Endothelial cell of umbilical vein (primary cell): ENCODE data around the gene ATP2A2. TPM values are rescaled to one million over a fixed set of nuclear protein-coding genes. Genes with fewer than 3 reads are reported as not detected.

Experiments used
- BruUV-seq: library from RNA; stranded (reverse); fragments of 400-500 nt; replicated peaks from 2 replicates; lab custom pipeline; 2021; lab: Mats Ljungman, UMichigan
- CTCF ChIA-PET: fragments of 300-600, 350-600 bp; sonication (Branson Sonifier 250); formaldehyde crosslinking; loops from one replicate; lab custom pipeline; 2021; ENCODE audit warnings: antibody characterized with exemption, inconsistent platforms; lab: Charles Lee
- POLR2A ChIA-PET: fragments of 300-600, 350-600 bp; sonication (Branson Sonifier 250); formaldehyde crosslinking; loops from one replicate; lab custom pipeline; 2021; ENCODE audit warnings: antibody characterized with exemption, inconsistent platforms; lab: Charles Lee
- DNase-seq: peaks from one replicate; pipeline ENCODE4 v3.0.0-alpha.2; 2011; ENCODE audit warnings: low read depth, low spot score
- FAIRE-seq: peaks from 2 replicates; lab custom pipeline; 2011; peaks lifted over from hg19 to GRCh38; lab: Jason Lieb, UNC
- H2AFZ ChIP-seq: 2 replicates; pipeline ENCODE4 v1.6.0; 2012; ENCODE audit warnings: low read depth, low read length, control low read depth, inconsistent platforms
- H3K27ac ChIP-seq: 2 replicates; pipeline ENCODE4 v1.5.1; 2011; ENCODE audit warnings: low read depth, mild to moderate bottlenecking, control low read depth, low read length, moderate library complexity; ENCODE audit not compliant: insufficient read depth
- H3K27me3 ChIP-seq, 2 experiments: 2 replicates each; pipeline versions ENCODE4 v1.6.0 to v1.6.1; 2011; ENCODE audit warnings: low read length in 2 of 2, mixed read lengths in 1 of 2; ENCODE audit not compliant: control insufficient read depth in 2 of 2, insufficient read depth in 2 of 2
- H3K36me3 ChIP-seq, 2 experiments: 2 replicates in 1 of 2; 3 replicates in 1 of 2; pipeline ENCODE4 v1.5.1; 2011; ENCODE audit warnings: low read length in 2 of 2, mild to moderate bottlenecking in 1 of 2, moderate library complexity in 1 of 2; ENCODE audit not compliant: control insufficient read depth in 2 of 2, insufficient read depth in 2 of 2; ENCODE audit errors: extremely low read depth in 1 of 2
- H3K4me1 ChIP-seq: 3 replicates; pipeline ENCODE4 v1.5.1; 2011; ENCODE audit warnings: mild to moderate bottlenecking, low read length; ENCODE audit not compliant: control insufficient read depth, insufficient read depth; ENCODE audit errors: extremely low read depth
- H3K4me2 ChIP-seq: 2 replicates; pipeline ENCODE4 v1.6.1; 2011; ENCODE audit warnings: low read length, control low read depth, mixed read lengths; ENCODE audit not compliant: insufficient read depth
- H3K4me3 ChIP-seq, 3 experiments: fragments of 200-600 bp in 1 of 3; sonication (generic), shearing (Covaris generic) in 1 of 3; replicated peaks in 1 of 3; 2 replicates each; pipeline ENCODE4 v1.5.1; 2011 to 2016; ENCODE audit warnings: control low read depth in 3 of 3, low read length in 3 of 3, mild to moderate bottlenecking in 2 of 3, inconsistent platforms in 1 of 3, low read depth in 1 of 3, moderate library complexity in 1 of 3; ENCODE audit not compliant: insufficient read depth in 1 of 3
- H3K79me2 ChIP-seq: 2 replicates; pipeline ENCODE4 v1.6.0; 2012; ENCODE audit warnings: low read length, inconsistent platforms; ENCODE audit not compliant: control insufficient read depth, insufficient read depth
- H3K9ac ChIP-seq: replicated peaks from 2 replicates; pipeline ENCODE3; 2011; ENCODE audit warnings: low read length, control low read depth; ENCODE audit not compliant: insufficient read depth; ENCODE audit errors: extremely low read depth
- H3K9me1 ChIP-seq: replicated peaks from 3 replicates; pipeline ENCODE4 v1.6.0; 2011; ENCODE audit warnings: mild to moderate bottlenecking, low read length; ENCODE audit not compliant: control insufficient read depth, insufficient read depth; ENCODE audit errors: extremely low read depth
- H3K9me3 ChIP-seq: replicated peaks from 2 replicates; pipeline ENCODE4 v1.5.1; 2012; ENCODE audit warnings: low read length, inconsistent platforms; ENCODE audit not compliant: control insufficient read depth, insufficient read depth
- H4K20me1 ChIP-seq: replicated peaks from 2 replicates; pipeline ENCODE3; 2011; ENCODE audit warnings: mild to moderate bottlenecking, low read length; ENCODE audit not compliant: control insufficient read depth, insufficient read depth; ENCODE audit errors: extremely low read depth
- CTCF ChIP-seq, 2 donors: IDR thresholded peaks; 1 replicate in 1 of 2; 2 replicates in 1 of 2; pipeline ENCODE4 v1.5.1; 2011; ENCODE audit warnings: low read length in 2 of 2, mild to moderate bottlenecking in 2 of 2, moderate library complexity in 2 of 2, control low read depth in 1 of 2, inconsistent platforms in 1 of 2, low read depth in 1 of 2; ENCODE audit not compliant: insufficient read depth in 1 of 2; ENCODE audit errors: extremely low read depth in 1 of 2
- EZH2 ChIP-seq: IDR thresholded peaks from 2 replicates; pipeline ENCODE4 v1.6.1; 2012; ENCODE audit warnings: borderline replicate concordance, low read depth, mild to moderate bottlenecking, moderate library complexity, low read length, inconsistent platforms; ENCODE audit not compliant: severe bottlenecking
- FOS ChIP-seq: IDR thresholded peaks from 2 replicates; pipeline ENCODE4 v1.6.1; 2011; ENCODE audit warnings: mild to moderate bottlenecking, low read length, moderate library complexity, borderline replicate concordance; ENCODE audit not compliant: insufficient read depth
- GATA2 ChIP-seq: IDR thresholded peaks from 2 replicates; pipeline ENCODE4 v1.7.0; 2011; ENCODE audit warnings: low read depth, mild to moderate bottlenecking, moderate library complexity, mixed read lengths, low read length; ENCODE audit not compliant: insufficient read length, insufficient read depth
- JUN ChIP-seq: IDR thresholded peaks from 2 replicates; pipeline ENCODE4 v1.6.1; 2011; ENCODE audit warnings: borderline replicate concordance, low read depth; ENCODE audit not compliant: insufficient read length, insufficient read depth
- MAX ChIP-seq: IDR thresholded peaks from 2 replicates; pipeline ENCODE4 v1.6.1; 2011; ENCODE audit not compliant: insufficient read depth, insufficient read length
- MYC ChIP-seq: IDR thresholded peaks from one replicate; pipeline ENCODE4 v1.6.1; 2011; ENCODE audit warnings: mild to moderate bottlenecking, low read depth, low read length
- POLR2A ChIP-seq: IDR thresholded peaks from 2 replicates; pipeline ENCODE4 v1.6.1; 2012; ENCODE audit warnings: low read depth, mild to moderate bottlenecking, control low read depth, low read length
- POLR2AphosphoS5 ChIP-seq: IDR thresholded peaks from 2 replicates; pipeline ENCODE4 v1.6.1; 2012; ENCODE audit warnings: low read depth, mild to moderate bottlenecking, control low read depth, low read length, moderate library complexity; ENCODE audit not compliant: insufficient read depth
- dilution Hi-C: fragments of 300-500 bp; cut with MboI; formaldehyde crosslinking; loops from one replicate; pipeline ENCODE4 v1.15.0; 2019; ENCODE audit warnings: low sequenced_read_pairs; ENCODE audit not compliant: extremely low pct_ligation_motif_present
- intact Hi-C: fragments of 100-400 bp; cut with micrococcal nuclease; formaldehyde crosslinking; loops from one replicate; pipeline ENCODE4 v1.10.0; 2022
- polyA plus RNA-seq, 4 experiments: library from polyadenylated mRNA; depleted of rRNA in 3 of 4; stranded (reverse) in 3 of 4; unstranded in 1 of 4; fragments of >200 nt; gene quantifications; 2 replicates each; pipeline versions ENCODE4 v1.2.1 to v1.2.3, GENCODE V29; 2011 to 2012; ENCODE audit warnings: missing spikeins in 1 of 4
- total RNA-seq: library from RNA; stranded (reverse); gene quantifications from 2 replicates; pipeline ENCODE4 v1.2.3, GENCODE V29; 2021

Gene ATP2A2
- total and polyA plus RNA-seq, 2 donors (not counting 3 experiments of a cell fraction or from before 2014, with no cell fraction given) = 102 to 239 TPM

DNA sequence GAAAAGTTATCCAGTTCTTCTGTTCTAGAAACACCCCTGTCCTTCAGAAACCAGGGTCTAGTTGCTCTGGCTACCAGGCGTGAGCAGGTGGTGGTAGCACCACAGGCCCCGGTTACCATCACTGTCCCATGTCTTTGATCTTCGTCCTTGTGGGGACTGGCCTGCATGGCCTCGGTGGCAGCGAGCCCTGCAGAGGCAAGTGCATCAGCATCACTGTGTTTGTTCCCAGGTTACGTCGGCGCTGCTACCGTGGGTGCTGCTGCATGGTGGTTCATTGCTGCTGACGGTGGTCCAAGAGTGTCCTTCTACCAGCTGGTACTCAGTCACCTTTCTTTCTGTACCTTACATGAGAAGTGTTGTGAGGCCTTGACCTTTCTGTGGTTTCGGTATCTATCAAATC, 63.6 kb downstream of the ATP2A2 start:
- no TSS peak for BruUV-seq
- Histone ChIP-seq H3K9me3 (no peaks in the 10 kb centered on the region), H4K20me1 (no peaks in the 10 kb centered on the region), H3K79me2 (no peaks in the 10 kb centered on the region), H3K36me3 (peaks cover 50 to 63% of the 10 kb centered on the region in 2 experiments), H3K27ac (no peak overlapping the region), H3K27me3 (no peaks in the 10 kb centered on the region), H3K9me1 (no peaks in the 10 kb centered on the region), H3K4me3 (no peak overlapping the region), H3K4me1 (no peaks in the 10 kb centered on the region), H3K9ac (no peak overlapping the region), H3K4me2 (no peak overlapping the region), H2AFZ (no peak overlapping the region)
- ChIA-PET POLR2A (no interaction called here), CTCF (no interaction called here)
- DNase-seq = no peak
- intact Hi-C loops = no loop called here
- no peak for FAIRE-seq
- dilution Hi-C loops = no loop called here
- TF ChIP-seq CTCF (IDR thresholded peaks at IDR 0.05; ENCODE audit: extremely low read depth in 1 of 2, insufficient read depth in 1 of 2, low read depth in 1 of 2, low read length in 2 of 2) = no peak

- Histone ChIP-seq H3K27ac (no peak overlapping the region), H3K79me2 (no peaks in the 10 kb centered on the region), H3K27me3 (no peaks in the 10 kb centered on the region), H3K9ac (no peak overlapping the region), H3K9me3 (no peaks in the 10 kb centered on the region), H3K9me1 (no peaks in the 10 kb centered on the region), H3K4me3 (no peak overlapping the region), H2AFZ (no peak overlapping the region), H3K4me2 (no peak overlapping the region), H4K20me1 (no peaks in the 10 kb centered on the region), H3K4me1 (no peaks in the 10 kb centered on the region), H3K36me3 (peaks cover 48 to 65% of the 10 kb centered on the region in 2 experiments)
- TF ChIP-seq MYC (no peak), FOS (no peak), CTCF (IDR thresholded peaks at IDR 0.05; ENCODE audit: extremely low read depth in 1 of 2, insufficient read depth in 1 of 2, low read depth in 1 of 2, low read length in 2 of 2) (no peak), GATA2 (no peak), POLR2A (no peak), EZH2 (no peak), MAX (no peak), POLR2AphosphoS5 (no peak), JUN (no peak)
- FAIRE-seq (no peak), DNase-seq (no peak)
- dilution Hi-C loops = no loop called here
- intact Hi-C loops = no loop called here
- ChIA-PET CTCF (interaction anchor here (0.6 kb wide), 1 partner anchor 19 kb away, joined by 3 read pairs; no protein-coding TSS in a partner anchor), POLR2A (no interaction called here)
- no TSS peak for BruUV-seq
Observed at GRCh38 chr12:110345176-110345661, 64.2 kb downstream of the ATP2A2 start.
